HG02588 (cell line): Measurements from ENCODE around the gene POR.

Experiments used
- ATAC-seq: cut with Tn5 transposase; IDR thresholded peaks from one replicate; pipeline ENCODE4 v1.9.1; 2021; ENCODE audit warnings: mild to moderate bottlenecking, moderate library complexity; ENCODE audit not compliant: unreplicated experiment

POR gene

GRCh38 chr7:75915416-75916156, 631 bp downstream of the POR start:
- peak; percentile 10 for ATAC-seq

- no peak for ATAC-seq
Observed at GRCh38 chr7:75916259-75916658, 1.3 kb downstream of the POR start.

- ATAC-seq = no peak
Observed at GRCh38 chr7:75916685-75917634, 2.0 kb downstream of the POR start.

DNA sequence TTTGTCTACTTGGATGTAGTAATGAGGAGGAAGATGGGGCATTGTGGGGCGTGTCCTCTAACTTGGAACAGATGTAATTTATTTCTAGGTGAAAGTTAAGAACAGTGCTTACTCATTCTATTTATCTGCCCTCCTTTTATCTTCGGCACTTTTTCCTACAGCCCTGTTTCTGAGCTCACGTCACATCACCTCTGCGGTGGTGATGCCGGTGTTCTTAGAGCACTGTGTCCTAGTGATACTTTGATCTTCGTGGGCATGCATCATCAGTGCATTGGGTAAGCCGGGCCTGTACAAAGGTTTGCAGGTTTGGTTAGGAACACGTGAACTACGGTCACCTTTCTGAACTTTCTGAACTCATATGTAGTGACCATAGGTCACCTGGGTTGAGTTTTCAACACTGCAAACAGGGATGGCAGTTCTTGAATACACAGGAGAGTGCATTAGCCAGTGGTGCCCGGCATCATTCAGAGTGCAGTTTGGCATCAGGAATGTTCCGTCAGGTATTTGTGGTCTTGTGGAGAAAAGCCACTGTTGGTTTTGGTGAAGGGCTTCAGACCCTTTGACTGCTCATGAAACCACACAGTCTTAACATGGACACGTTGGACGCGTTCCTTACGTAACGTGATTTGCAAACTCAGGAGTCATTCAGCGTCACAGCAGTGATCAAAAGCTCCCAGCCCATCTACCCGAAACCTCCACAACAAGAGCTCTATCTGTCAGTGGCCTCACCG, 5.6 kb downstream of the POR start:
- no peak for ATAC-seq

GRCh38 chr7:75921479-75921878, 6.5 kb downstream of the POR start:
- ATAC-seq = no peak

GRCh38 chr7:75922966-75923603, 8.1 kb downstream of the POR start:
- no peak for ATAC-seq

GRCh38 chr7:75924256-75924655, 9.3 kb downstream of the POR start:
- ATAC-seq = no peak

- ATAC-seq = no peak
Observed at GRCh38 chr7:75924889-75925288, 9.9 kb downstream of the POR start.

DNA sequence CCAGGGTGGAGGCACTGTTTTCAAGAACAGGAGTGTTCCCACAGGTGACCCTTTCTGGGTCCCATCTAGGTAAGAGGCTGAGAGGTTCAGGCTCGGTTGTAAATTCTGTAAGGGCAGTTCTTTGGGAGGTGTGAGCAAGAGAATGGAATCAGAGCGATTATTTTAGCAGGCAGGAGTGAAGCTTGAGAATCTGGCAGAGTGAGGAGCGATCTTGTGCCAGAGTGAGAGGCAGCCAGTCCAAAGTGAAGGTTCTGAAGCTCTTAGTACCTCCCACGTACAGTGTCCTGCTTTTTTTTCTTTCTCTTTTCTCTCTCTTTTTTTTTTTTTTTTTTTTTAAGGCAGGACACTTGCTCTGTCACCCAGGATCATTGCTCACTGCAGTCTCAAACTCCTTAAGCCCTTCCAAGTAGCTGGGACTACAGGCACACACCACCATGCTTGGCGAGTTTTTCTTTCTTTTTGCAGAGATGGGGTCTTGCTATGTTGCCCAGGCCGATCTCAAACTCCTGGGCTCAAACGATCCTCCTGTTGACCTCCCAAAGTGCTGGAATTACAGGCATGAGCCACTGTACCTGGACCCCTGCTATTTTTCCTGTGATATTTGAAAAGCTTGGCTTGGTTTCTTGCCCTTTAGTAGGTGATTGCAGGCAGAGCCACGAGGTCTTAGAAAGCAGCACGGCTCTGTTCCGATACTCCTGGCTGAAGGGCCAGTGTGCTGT, 10.9 kb downstream of the POR start:
- ATAC-seq = no peak

DNA sequence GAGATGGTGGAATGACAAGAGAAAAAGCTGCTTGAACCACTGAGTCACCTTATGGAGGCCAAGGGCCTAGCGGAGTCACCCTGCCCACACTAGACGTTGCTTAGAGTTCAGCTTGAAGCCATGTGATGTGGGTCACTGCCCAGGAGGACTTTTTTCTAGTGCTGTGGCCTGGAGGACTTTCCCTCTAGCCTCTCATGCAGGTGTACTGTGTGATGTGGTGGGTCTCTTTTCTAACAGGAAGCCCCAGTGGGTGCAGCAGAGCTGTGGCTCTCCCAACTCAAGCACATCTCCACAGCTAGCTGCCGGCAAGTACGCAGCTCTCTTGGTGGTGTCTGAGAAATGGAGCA, 13.6 kb downstream of the POR start:
- ATAC-seq = no peak

- no peak for ATAC-seq
Observed at GRCh38 chr7:75931680-75932079, 16.7 kb downstream of the POR start.

- ATAC-seq = no peak
Observed at GRCh38 chr7:75937958-75938786, 23.2 kb downstream of the POR start.

GRCh38 chr7:75938921-75939320, 24.0 kb downstream of the POR start:
- no peak for ATAC-seq

DNA sequence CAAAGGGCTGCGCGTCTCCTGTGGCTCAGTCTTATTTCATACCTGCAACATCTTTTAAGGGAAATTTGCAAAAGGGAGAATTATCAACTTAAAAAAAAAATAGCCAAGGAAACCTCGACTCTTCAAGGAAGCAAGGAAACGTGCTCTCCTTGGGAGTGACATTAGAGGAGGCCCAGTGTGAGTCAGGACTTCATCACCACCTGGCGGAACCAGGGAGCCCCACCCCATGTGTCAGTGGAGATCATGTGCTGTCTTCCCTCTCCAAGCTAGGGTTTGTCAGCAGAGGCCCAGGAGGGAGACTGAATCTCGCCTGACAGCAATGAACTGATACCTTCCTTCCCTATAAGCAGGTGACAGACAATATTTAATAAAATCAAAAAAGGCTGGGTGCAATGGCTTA, 28.9 kb downstream of the POR start:
- no peak for ATAC-seq

DNA sequence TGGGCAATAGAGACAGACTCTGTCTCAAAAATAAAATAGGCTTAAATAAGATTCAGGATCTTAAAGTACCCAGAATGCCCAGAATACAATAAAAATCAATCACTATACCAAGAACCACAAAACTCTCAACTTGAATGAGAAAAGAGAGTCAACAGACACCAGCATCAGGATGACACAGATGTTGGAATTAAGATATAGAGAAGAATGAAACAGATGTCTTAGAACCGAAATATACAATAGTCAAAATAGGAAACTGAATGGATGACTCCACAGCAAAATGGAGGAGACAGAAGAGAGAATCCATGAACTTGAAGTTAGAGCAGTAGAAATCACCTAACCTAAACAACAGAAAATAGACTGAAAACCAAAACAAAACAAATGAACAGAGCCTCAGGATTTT, 29.6 kb downstream of the POR start:
- ATAC-seq = no peak

GRCh38 chr7:75945297-75946168, 30.6 kb downstream of the POR start:
- ATAC-seq = no peak

DNA sequence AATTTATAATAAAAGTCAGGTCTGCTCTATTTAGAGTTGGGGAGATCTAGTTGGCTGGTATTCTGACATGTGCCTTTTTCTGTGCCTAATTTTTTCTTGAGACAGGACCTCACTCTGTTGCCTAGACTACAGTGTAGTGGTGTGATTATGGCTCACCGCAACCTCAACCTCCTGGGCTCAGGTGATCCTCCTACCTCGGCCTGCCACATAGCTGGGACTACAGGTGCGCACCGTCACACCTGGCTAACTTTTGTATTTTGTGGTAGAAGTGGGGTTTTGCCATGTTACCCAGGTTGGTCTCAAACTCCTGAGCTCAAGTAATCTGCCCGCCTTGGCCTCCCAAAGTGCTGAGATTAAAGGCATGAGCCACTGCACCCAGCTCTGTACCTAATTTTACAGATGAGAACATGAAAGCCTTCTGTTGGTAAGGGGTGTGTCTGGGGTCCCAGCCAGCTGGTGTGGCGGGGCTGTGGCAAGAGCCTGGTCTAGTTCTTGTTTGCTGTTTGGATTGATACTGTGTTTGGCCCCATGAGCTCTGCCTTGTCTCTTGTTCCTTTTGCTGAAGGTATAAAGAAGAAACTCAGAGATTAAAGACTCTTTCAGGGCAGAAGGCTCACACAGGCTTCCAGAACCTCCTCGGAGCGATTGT, 31.4 kb downstream of the POR start:
- no peak for ATAC-seq

- no peak for ATAC-seq
Observed at GRCh38 chr7:75948179-75948578, 33.2 kb downstream of the POR start.
